Measurements from ENCODE around the gene MTHFR. TPM values are rescaled to one million over a fixed set of nuclear protein-coding genes. Genes with fewer than 3 reads are reported as not detected.

The MTHFR gene
- polyA plus RNA-seq, 4 donors: 17.1 to 18.9 (median 18.4) TPM

GRCh38 chr1:11799099-11799498 is 6.7 kb downstream of the MTHFR start:
- no peak for DNase-seq (ENCODE audit: low read depth in 4 of 4, low spot score in 3 of 4)

GRCh38 chr1:11797525-11798216 is 8.1 kb downstream of the MTHFR start:
- no peak for DNase-seq (ENCODE audit: low read depth in 4 of 4, low spot score in 3 of 4)

- DNase-seq (ENCODE audit: low read depth in 4 of 4, low spot score in 3 of 4): no peak
Measured at GRCh38 chr1:11796036-11796828, 9.5 kb downstream of the MTHFR start.

- DNase-seq (ENCODE audit: low read depth in 4 of 4, low spot score in 3 of 4): no peak
Measured at GRCh38 chr1:11795238-11795890, 10.4 kb downstream of the MTHFR start.

GRCh38 chr1:11794446-11795237 is 11.1 kb downstream of the MTHFR start:
- DNase-seq (ENCODE audit: low read depth in 4 of 4, low spot score in 3 of 4): no peak

GRCh38 chr1:11793819-11794218 is 11.9 kb downstream of the MTHFR start:
- DNase-seq (ENCODE audit: low read depth in 4 of 4, low spot score in 3 of 4): no peak

- DNase-seq (ENCODE audit: low read depth in 4 of 4, low spot score in 3 of 4): no peak
Measured at GRCh38 chr1:11792106-11792505, 13.7 kb downstream of the MTHFR start.

- no peak for DNase-seq (ENCODE audit: low read depth in 4 of 4, low spot score in 3 of 4)
Measured at GRCh38 chr1:11790880-11791715, 14.7 kb downstream of the MTHFR start.

GRCh38 chr1:11790101-11790879 is 15.5 kb downstream of the MTHFR start:
- DNase-seq (ENCODE audit: low read depth in 4 of 4, low spot score in 3 of 4): no peak

- no peak for DNase-seq (ENCODE audit: low read depth in 4 of 4, low spot score in 3 of 4)
Measured at GRCh38 chr1:11789126-11790067, 16.4 kb downstream of the MTHFR start.

- DNase-seq (ENCODE audit: low read depth in 4 of 4, low spot score in 3 of 4): no peak
Measured at GRCh38 chr1:11788549-11789053, 17.2 kb downstream of the MTHFR start.

GRCh38 chr1:11787804-11788436 is 17.8 kb downstream of the MTHFR start:
- DNase-seq (ENCODE audit: low read depth in 4 of 4, low spot score in 3 of 4): no peak

GRCh38 chr1:11787251-11787803 is 18.4 kb downstream of the MTHFR start:
- DNase-seq (ENCODE audit: low read depth in 4 of 4, low spot score in 3 of 4): no peak

GRCh38 chr1:11786168-11786567 is 19.6 kb downstream of the MTHFR start:
- no peak for DNase-seq (ENCODE audit: low read depth in 4 of 4, low spot score in 3 of 4)

GRCh38 chr1:11784993-11785769 is 20.6 kb downstream of the MTHFR start:
- no peak for DNase-seq (ENCODE audit: low read depth in 4 of 4, low spot score in 3 of 4)

GRCh38 chr1:11784256-11784992 is 21.3 kb downstream of the MTHFR start:
- no peak for DNase-seq (ENCODE audit: low read depth in 4 of 4, low spot score in 3 of 4)

Data from right renal pelvis (tissue), 4 donors.